ENCODE measurements around the gene EVC2. TPM values are rescaled to one million over a fixed set of nuclear protein-coding genes. Genes with fewer than 3 reads are reported as not detected.

Gene EVC2
- total and polyA plus RNA-seq, 2 donors (not counting 1 experiment from before 2014, with no cell fraction given) = 1.4 to 16.5 TPM

GRCh38 chr4:5651089-5651488 lies 57.3 kb downstream of the EVC2 start:
- H2AFZ ChIP-seq (ENCODE audit: low read length) = no peak overlapping the region
- no peak for DNase-seq (ENCODE audit: low read depth in 2 of 2)
- no peak overlapping the region for H3K4me2 ChIP-seq (ENCODE audit: extremely low read depth, insufficient read depth, low read length)
- TF ChIP-seq, protein P1, sequence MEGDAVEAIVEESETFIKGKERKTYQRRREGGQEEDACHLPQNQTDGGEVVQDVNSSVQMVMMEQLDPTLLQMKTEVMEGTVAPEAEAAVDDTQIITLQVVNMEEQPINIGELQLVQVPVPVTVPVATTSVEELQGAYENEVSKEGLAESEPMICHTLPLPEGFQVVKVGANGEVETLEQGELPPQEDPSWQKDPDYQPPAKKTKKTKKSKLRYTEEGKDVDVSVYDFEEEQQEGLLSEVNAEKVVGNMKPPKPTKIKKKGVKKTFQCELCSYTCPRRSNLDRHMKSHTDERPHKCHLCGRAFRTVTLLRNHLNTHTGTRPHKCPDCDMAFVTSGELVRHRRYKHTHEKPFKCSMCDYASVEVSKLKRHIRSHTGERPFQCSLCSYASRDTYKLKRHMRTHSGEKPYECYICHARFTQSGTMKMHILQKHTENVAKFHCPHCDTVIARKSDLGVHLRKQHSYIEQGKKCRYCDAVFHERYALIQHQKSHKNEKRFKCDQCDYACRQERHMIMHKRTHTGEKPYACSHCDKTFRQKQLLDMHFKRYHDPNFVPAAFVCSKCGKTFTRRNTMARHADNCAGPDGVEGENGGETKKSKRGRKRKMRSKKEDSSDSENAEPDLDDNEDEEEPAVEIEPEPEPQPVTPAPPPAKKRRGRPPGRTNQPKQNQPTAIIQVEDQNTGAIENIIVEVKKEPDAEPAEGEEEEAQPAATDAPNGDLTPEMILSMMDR (conservative IDR thresholded peaks at IDR 0.05 in 1 of 2, IDR thresholded peaks at IDR 0.05 in 1 of 2; ENCODE audit: low read depth in 1 of 2, low read length in 2 of 2) = no peak
- no peak for TF ChIP-seq EZH2 (IDR thresholded peaks at IDR 0.05; ENCODE audit: low read length, missing control alignments)
- no peaks in the 10 kb centered on the region for H3K79me2 ChIP-seq (ENCODE audit: control insufficient read depth, insufficient read depth, low read length)
- no peak overlapping the region for H3K27ac ChIP-seq (ENCODE audit: insufficient read depth, low read length)
- H4K20me1 ChIP-seq (ENCODE audit: control insufficient read depth, extremely low read depth, insufficient read depth, low read length) = no peaks in the 10 kb centered on the region
- H3K27me3 ChIP-seq (ENCODE audit: control insufficient read depth, insufficient read depth, low read length) = no peaks in the 10 kb centered on the region
- H3K4me3 ChIP-seq (replicated peaks in 1 of 4; ENCODE audit: control extremely low read depth in 1 of 4, insufficient read depth in 1 of 4, low read depth in 3 of 4, low read length in 4 of 4) = no peak overlapping the region
- H3K9me3 ChIP-seq (ENCODE audit: control insufficient read depth, insufficient read depth, low read depth, low read length) = no peaks in the 10 kb centered on the region
- no peak overlapping the region for H3K9ac ChIP-seq (ENCODE audit: insufficient read depth, low read length)
- H3K4me1 ChIP-seq (ENCODE audit: control insufficient read depth, extremely low read depth, insufficient read depth, low read length) = no peaks in the 10 kb centered on the region
- peaks cover 5% of the 10 kb centered on the region for H3K36me3 ChIP-seq (ENCODE audit: control insufficient read depth, insufficient read depth, low read length)

DNA sequence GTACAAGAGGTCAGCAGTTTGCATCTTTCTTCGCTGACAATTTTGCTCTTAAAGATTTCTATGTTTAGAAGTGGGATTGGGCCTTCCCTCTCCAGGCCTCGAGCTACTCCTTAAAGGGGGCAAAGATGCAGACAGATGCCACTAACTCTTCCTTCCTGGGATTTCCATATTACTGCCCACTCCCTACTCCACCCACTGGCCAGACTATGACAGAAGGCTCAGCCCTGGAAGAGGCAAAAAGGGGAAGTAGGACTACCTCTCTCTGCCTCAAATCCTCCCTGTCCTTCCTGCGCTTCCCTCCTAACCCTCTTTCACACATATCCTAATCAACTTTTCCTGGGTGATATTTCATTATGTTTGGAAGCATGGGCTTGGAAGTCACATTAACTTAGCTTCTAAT lies 58.3 kb downstream of the EVC2 start:
- peaks cover 5% of the 10 kb centered on the region for H3K36me3 ChIP-seq (ENCODE audit: control insufficient read depth, insufficient read depth, low read length)
- H3K27ac ChIP-seq (ENCODE audit: insufficient read depth, low read length) = no peak overlapping the region
- H3K4me1 ChIP-seq (ENCODE audit: control insufficient read depth, extremely low read depth, insufficient read depth, low read length) = no peaks in the 10 kb centered on the region
- H2AFZ ChIP-seq (ENCODE audit: low read length) = no peak overlapping the region
- no peak overlapping the region for H3K9ac ChIP-seq (ENCODE audit: insufficient read depth, low read length)
- H4K20me1 ChIP-seq (ENCODE audit: control insufficient read depth, extremely low read depth, insufficient read depth, low read length) = no peaks in the 10 kb centered on the region
- DNase-seq (ENCODE audit: low read depth in 2 of 2) = no peak
- no peak for TF ChIP-seq EZH2 (IDR thresholded peaks at IDR 0.05; ENCODE audit: low read length, missing control alignments)
- TF ChIP-seq, protein P1 (conservative IDR thresholded peaks at IDR 0.05 in 1 of 2, IDR thresholded peaks at IDR 0.05 in 1 of 2; ENCODE audit: low read depth in 1 of 2, low read length in 2 of 2) = no peak
- no peak overlapping the region for H3K4me3 ChIP-seq (replicated peaks in 1 of 4; ENCODE audit: control extremely low read depth in 1 of 4, insufficient read depth in 1 of 4, low read depth in 3 of 4, low read length in 4 of 4)
- H3K9me3 ChIP-seq (ENCODE audit: control insufficient read depth, insufficient read depth, low read depth, low read length) = no peaks in the 10 kb centered on the region
- no peaks in the 10 kb centered on the region for H3K27me3 ChIP-seq (ENCODE audit: control insufficient read depth, insufficient read depth, low read length)
- H3K4me2 ChIP-seq (ENCODE audit: extremely low read depth, insufficient read depth, low read length) = no peak overlapping the region
- no peaks in the 10 kb centered on the region for H3K79me2 ChIP-seq (ENCODE audit: control insufficient read depth, insufficient read depth, low read length)

DNA sequence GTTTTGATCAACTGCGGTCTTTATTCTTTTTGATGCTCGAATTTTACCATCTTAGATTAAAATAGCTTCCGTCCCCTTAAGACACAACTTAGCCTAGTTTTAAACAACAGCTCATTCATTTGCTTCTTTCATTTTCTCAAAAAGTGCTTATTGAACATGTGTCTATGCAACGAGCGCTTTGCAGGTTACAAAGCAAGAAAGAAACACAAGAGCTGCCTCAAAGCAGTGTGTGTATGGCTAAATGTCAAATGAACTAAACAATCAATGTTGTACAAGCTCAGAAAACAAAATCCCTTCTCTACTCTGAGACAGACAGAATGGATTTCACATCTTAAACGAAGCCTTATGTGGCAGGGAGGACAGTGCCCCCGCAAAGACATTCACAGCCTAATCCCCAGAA lies 61.0 kb downstream of the EVC2 start:
- H3K4me3 ChIP-seq (replicated peaks in 1 of 4; ENCODE audit: control extremely low read depth in 1 of 4, insufficient read depth in 1 of 4, low read depth in 3 of 4, low read length in 4 of 4) = no peak overlapping the region
- no peaks in the 10 kb centered on the region for H3K79me2 ChIP-seq (ENCODE audit: control insufficient read depth, insufficient read depth, low read length)
- peaks cover 5% of the 10 kb centered on the region for H3K36me3 ChIP-seq (ENCODE audit: control insufficient read depth, insufficient read depth, low read length)
- H3K27me3 ChIP-seq (ENCODE audit: control insufficient read depth, insufficient read depth, low read length) = no peaks in the 10 kb centered on the region
- no peak overlapping the region for H3K9ac ChIP-seq (ENCODE audit: insufficient read depth, low read length)
- no peaks in the 10 kb centered on the region for H3K4me1 ChIP-seq (ENCODE audit: control insufficient read depth, extremely low read depth, insufficient read depth, low read length)
- TF ChIP-seq, protein P1 (conservative IDR thresholded peaks at IDR 0.05 in 1 of 2, IDR thresholded peaks at IDR 0.05 in 1 of 2; ENCODE audit: low read depth in 1 of 2, low read length in 2 of 2) = no peak
- TF ChIP-seq EZH2 (IDR thresholded peaks at IDR 0.05; ENCODE audit: low read length, missing control alignments) = no peak
- H3K9me3 ChIP-seq (ENCODE audit: control insufficient read depth, insufficient read depth, low read depth, low read length) = no peaks in the 10 kb centered on the region
- no peak overlapping the region for H2AFZ ChIP-seq (ENCODE audit: low read length)
- no peaks in the 10 kb centered on the region for H4K20me1 ChIP-seq (ENCODE audit: control insufficient read depth, extremely low read depth, insufficient read depth, low read length)
- H3K27ac ChIP-seq (ENCODE audit: insufficient read depth, low read length) = no peak overlapping the region
- H3K4me2 ChIP-seq (ENCODE audit: extremely low read depth, insufficient read depth, low read length) = no peak overlapping the region
- no peak for DNase-seq (ENCODE audit: low read depth in 2 of 2)
